HG03442 (cell line): ENCODE data around the gene LAMB4.

Experiments used
- ATAC-seq: cut with Tn5 transposase; IDR thresholded peaks from one replicate; pipeline ENCODE4 v1.9.1; 2021; ENCODE audit warnings: mild to moderate bottlenecking, moderate library complexity; ENCODE audit not compliant: unreplicated experiment

Gene LAMB4

DNA sequence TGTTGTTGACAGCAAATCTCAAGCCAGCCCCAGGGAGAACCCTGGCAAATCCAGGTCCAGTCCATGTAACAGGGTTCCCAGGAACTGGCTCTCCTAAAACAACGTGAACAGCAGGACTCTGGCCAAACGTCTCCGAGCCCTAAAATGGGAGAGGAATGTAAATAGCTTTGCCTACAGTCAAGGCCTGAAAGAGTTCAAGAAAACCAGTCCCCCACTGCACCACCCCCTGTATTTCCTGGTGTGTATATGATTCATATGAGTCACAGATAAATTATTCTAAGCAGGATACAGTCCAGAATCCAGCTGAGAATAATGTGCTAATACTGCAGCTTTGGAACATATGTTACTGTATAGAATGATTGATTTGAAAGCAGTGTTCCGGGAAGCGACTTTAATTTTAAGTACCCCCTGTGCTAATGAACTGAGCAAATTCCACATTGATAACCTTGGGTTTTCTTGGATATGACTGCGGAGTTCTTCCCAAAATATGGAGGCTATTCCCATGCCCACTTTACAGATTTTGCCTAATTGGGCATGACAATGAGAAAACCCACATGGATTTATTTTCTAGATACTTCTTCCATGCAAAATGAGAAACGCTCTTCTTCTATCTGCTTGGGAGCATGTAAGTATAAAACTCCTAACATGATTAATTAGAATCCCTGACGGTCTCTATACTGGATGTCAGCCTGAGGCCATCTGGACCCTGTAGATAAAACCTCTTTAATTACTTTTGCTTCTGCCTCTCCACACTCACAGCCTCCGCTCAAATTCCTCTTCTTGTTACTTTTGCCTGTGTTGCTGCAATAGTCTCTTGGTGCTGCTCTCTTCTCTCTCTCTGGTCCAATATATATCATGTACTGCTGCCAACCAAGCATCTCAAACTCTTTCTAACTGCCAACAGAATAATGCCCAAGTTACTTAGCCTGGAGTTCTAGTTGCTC, 50.2 kb downstream of the LAMB4 start:
- ATAC-seq: no peak

DNA sequence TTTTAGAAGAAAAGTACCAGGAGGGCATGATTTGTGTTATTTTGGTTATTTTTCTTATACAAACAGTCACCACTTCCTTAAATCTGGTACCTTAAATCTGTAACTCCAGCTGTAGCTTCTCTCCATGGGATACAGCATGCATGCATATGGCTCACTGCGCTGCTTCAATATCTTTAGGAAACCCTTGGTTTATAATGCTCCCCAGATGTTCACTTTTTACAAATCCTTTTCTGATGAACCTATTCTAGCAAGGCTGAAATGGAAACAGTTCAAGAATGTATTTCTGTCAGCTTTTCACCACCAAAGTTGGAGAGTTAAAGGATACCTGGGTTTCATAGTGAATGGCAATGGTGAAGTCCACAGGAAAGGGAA, 50.9 kb downstream of the LAMB4 start:
- no peak for ATAC-seq

DNA sequence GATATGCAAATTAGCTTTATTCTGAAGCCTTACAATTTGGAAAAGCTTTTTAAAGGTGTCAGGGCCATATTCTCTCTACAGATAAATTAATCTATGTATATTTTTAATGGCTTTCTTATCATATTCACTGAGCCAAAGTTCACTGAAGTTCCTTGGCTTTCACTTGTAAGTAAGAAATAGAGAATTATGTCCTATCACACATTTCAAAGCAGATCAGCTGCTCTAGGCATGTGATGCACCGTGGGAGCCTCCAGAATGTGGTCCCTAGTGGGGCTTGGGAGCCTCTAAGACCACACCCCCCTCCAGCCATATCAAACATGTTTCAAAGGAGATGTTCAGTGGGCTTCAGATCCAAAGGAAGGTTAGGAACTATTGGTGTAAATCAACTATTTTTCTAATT, 51.5 kb downstream of the LAMB4 start:
- ATAC-seq: no peak

DNA sequence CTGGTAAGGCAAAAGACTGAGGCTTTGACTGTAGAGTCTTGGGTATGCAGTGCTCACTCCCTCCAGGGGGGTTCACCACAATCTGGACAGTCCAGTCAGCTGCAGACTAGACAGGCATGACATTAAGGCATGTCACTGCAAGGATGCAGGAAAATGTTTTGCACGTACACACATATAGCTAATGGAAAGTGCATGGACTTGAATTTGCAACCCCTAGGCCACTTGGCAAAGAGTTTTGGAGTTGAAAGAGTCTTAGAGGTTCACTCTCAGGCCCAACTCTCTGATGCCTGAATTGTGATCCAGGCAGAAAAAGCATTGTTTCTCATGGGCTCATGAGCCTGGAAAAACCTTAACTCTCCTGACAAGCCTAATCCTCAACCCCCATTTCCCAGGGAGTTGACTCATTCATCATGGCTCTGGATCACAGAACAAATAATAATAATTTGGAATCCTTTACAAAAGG, 51.9 kb downstream of the LAMB4 start:
- no peak for ATAC-seq

DNA sequence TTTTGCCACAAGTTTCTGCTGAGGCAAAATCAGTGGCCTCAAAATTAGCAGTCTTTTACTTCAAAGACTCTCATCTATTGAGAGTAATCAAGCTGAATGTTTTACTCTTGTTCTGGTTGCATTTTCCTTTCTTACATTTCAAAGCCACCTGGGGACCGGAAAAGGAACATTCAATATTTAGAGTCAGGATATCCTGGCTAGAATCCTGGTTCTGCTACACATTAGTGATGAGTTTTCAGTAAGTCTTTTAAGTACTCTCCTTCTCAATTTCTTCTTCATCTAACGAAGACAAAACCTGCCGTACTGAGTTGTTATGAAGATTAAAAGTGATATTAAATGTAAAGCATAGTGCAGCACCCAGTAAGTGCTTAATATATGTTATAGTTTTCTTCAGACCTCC, 52.5 kb downstream of the LAMB4 start:
- no peak for ATAC-seq

DNA sequence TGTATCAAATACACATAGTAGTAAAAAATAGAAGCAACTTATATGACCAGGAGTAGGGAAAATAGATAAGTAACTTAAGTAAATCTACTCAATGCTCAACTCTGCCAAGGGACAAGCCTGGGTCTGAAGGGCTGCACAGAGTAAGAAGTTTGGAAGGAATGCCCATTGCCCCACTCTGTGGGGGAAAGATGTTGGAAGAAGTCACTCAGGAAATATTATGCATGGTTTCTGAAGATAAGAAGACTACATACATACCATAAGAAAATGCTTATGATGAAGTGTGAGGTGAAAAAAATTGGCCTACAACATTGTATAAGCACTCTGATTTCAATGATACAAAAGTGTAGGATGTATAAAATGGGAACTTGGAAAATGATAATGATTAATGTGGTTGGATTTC, 54.0 kb downstream of the LAMB4 start:
- ATAC-seq: no peak

DNA sequence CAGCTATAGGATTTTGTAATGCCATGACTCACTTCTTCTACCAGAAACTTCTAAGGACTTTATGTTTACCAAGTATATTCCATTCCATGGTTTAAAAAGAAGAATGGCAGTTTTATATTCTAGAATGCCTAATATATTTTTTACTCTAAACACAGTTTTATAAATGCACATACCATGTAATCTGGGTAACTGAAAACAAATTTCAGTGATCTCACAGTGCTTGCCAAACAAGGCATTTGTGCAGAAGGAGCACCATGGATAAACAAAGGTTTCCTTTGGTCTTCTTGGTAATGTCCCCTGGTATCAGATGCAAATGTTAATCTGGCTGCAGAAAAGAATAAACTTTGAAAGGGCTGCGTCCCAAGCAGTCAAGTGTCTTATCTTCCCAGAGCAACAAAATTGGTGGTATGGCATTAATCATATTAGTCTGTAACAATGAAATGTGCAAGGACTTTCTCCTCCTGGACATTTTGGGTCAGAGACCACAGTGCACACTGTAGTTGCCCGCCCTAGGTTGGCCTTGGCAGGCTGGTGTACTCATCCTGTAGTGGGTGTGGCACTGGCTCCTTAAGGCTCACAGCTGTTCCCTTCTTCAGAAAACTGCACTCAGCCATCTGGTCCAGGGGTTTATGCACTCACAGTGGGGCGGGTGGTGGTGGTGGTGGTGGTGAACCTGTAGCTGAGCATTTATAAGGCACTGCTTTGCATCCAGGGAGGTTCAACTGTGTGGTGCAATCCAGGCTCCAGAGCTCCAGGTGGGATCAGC, 56.7 kb downstream of the LAMB4 start:
- ATAC-seq: no peak

DNA sequence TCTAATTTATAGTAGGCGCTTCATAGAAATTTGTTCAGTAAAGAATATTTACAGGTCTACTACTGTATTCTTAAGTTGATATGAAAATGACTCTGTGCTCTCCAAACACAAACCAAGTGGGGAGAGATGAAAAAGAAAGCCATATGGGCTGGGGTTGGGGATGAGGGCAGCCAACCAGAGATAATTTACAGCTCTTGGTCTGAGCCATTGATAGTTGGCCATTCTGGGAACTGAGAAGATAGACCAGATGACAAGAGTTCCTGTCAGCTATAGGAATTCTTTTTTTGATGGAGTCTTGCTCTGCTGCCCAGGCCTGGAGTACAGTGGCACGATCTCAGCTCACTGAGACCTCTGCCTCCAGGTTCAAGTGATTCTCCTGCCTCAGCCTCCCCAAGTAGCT, 57.4 kb downstream of the LAMB4 start:
- no peak for ATAC-seq

DNA sequence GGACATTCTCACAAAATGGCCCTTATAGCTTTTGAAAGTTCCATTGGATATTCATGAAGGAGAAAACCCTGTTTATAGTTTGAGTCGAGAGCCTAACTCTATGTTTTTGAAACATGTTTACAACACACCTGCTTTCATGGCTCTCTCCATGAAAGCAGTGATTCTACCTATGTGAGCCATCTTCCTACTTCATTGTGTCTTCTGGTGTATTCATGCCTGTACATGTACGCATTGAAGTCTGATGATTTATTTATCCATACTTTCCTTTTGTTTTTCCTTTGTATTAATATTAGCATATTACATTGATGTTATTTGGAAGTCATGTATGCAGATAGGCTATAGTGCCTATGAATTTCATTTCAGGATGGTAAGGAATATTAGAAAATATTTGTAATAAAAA, 58.0 kb downstream of the LAMB4 start:
- no peak for ATAC-seq

DNA sequence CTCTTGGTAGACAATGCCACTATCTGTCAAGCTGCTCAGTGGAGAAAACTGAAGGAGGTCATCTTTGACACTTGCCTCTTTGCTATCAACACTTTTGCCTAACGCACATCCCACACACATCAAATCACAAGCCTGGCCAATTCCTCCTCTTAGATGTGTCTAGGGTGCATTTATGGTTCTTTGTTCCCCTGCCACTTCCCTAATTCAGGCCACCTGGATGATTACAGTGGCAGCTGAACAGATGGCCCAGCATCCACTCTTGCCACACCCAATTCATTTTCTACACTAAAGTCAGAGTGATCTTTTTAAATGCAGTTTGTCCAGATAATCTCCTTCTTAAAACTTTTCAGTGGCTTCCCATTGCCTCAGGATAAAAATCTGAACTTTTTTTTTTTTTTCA, 58.6 kb downstream of the LAMB4 start:
- ATAC-seq: no peak

DNA sequence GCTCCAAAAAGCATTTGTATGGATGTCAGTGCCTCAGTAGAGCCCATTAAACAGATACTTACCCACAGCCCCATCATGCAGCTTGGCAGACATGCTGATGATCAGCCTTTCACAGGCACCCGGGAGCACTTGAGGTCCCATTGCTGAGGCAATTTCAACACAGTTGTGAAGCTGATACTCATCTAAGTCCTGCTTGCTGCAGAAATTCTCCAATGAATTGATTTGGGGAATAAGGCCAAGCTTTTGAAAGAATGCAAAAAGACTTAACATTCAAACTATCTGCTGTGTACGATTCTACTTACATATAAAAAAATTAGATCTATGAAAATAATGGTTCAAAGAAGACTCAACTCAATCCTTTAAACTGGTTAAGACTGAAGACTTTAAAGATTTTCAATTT, 60.5 kb downstream of the LAMB4 start:
- no peak for ATAC-seq

DNA sequence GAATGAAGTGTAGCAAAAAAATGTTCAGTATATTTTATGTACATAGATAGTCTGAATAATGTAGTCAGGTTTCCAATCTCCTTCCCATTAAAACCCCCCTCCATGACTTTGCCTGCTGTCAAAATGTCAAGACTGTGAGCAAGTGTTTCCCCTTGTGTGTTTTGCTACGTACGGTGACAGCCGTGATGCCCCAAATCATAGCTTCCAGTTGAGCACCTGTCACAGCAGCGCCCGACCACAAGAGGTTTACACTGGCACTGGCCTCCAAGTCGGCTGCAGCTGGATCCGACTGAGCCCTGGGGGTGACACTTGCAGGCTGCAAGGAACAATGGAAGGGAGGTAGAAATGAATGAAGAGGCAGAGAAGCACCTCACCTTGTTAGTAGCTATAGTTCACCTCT, 62.3 kb downstream of the LAMB4 start:
- no peak for ATAC-seq

DNA sequence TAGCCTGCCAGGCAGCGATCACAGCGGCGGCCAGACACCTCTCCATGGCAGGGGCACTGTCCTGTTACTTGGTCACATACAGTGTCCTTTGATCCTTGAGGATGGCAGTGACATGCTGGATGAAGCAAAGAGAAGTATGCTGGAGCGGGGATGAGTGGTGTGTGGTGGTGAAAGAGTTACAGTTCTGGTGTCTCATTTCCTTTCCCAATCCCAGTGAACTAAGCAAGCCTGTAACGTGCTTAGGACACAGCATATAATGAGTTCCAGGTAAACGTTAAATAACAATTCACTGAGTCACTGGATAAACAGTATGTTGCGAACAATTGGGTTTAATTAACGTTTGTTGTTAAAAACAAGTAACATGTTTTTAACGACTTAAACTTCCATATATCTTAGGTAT, 63.7 kb downstream of the LAMB4 start:
- ATAC-seq: no peak

DNA sequence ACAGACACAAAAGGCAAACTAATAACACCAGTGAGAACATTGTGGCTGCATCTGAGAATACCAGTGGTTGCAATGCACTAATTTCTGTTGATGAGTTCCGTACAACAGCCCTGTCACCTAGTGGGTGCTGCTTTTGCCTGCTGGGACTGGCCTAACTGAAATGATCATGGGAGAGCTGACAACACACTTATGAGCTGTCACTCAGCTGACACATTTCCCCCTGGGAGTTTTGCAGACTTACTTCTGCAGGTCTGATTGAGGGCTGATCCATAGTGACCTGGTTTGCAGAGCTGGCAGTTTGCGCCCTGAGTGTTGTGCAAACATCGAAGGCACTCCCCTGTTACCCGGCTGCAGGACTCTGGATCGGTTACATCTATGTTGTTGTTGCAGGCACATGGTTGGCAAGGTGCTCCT, 66.6 kb downstream of the LAMB4 start:
- ATAC-seq: peak; percentile 77

DNA sequence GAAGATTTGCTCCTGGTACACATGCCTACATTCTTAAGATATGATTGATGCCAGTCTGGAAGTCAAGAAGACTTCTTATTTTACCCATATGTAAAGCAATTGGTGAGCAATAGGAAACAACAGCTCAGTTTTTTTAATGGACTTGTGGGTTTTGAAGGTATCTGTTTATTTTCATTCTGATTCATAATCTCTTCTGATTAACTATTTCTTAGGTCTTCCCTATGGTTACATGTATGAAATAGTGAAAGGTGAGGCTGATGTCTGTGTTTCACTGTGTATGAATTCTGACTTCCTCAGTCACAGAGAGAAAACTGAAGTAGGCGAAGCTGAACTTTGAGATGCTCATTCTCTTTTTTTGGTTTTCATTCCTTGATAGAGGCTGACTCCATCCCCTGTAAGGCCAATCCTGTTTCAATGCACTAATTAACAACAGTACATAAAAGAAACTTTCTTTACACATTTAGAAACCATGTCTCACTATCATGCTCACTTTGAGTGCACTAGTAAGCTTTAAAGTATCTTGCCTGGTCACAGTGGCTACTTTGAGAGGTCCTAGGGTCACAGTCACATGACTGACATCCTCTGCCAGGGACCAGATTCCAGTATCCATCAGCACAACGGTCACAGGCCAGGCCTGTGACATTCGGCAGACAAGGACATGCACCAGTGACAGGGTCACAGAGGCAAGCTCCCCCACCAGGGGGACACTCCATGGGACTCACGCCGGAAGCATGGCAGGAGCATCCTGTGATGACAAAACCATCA, 67.7 kb downstream of the LAMB4 start:
- no peak for ATAC-seq

DNA sequence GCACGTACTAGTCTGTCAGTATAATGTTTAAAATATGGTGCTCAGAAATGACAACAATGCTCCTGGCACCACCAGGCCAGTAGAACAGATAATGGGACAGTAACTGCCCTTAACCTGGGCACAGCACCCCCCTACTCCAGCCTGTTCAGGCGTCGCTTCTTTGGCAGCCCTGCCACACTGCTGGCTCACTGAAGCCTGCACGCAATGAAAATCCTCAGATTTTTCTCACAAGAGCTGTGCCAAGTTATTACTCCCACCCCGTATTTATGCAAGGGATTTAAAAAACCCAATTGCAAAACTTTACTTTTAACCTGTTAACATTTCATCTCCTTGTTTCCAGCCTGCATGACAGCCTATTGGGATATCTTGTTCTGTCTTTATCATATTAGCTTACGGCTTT, 70.6 kb downstream of the LAMB4 start:
- no peak for ATAC-seq

DNA sequence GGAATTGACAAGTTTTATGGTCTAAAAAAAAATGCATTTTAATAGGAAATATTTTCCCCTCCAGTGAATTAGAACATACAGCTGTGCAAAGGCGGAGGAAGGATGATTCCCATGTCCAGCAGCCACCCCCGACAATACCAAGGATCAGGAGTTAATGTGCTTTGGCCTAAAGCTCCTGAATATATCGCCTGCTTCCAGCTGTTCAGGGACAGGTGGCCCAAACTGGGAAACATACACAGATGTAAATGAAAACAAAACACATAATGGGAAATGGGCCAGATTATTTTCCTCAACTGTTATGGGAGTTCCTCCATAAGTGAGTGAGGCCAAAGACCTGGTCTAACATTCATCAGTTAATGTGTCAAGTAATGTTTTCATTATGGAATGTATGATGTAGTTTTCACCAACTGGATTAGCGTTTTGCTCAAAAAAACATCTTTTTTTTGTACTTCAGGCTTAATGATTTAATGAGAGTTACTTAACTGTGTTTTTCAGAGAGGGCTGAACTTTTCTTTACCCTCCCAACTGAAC, 72.1 kb downstream of the LAMB4 start:
- ATAC-seq: no peak

DNA sequence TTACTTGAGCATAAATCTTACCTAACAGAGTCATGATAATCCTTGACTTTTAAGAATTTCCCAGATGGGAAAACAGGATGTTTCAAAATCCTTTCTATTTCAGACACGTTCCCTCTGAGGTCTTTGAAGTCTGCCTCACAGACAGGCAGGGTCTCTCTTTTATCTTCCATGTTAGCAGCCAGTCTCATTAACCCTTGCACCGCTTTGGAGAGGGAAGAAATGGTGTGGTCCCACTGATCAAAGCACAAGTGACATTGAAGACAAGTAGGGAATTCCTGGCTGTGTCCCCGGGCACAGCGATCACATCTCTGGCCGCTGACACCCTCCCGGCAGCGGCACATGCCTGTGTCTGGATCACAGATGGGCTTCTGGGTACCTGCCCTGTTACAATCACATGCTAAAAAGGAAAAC, 74.5 kb downstream of the LAMB4 start:
- no peak for ATAC-seq

DNA sequence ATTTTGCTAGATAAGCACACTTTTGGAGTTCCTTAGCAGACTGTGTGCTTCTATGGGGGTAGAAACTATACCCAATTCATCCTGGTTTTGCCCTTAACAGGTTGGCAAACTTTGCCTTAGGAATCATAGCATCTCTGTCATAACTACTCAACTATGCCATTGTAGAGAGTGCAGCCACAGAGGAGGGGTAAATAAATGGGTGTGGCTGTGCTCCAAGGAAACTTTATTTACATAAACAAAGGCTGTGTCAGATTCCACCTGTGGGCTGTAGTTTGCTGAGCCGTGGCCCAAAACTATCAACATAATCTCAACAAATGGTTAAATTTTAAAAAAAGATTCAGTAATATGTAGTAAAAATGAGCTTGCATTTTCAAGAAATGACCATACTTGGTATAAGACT, 75.6 kb downstream of the LAMB4 start:
- ATAC-seq: no peak

DNA sequence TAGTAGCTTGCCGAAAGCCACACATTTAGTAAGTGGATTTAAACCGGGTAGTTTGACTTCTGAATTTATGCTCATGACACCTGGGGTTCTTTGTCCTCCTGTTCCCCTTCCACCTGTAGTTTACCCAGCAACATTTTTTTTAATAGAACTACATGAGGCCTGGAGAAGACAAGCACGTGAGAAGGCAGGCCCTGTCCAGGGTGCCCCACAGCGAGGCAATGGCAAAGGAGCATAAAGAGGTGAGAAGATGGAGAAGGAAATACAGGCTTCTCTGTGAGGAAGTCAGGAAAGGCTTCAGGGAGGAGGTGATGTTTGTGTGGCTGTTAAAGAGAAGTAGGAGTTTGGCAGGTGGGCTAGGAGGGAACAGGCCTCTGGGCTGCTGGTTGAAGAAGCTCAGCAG, 76.9 kb downstream of the LAMB4 start:
- no peak for ATAC-seq

DNA sequence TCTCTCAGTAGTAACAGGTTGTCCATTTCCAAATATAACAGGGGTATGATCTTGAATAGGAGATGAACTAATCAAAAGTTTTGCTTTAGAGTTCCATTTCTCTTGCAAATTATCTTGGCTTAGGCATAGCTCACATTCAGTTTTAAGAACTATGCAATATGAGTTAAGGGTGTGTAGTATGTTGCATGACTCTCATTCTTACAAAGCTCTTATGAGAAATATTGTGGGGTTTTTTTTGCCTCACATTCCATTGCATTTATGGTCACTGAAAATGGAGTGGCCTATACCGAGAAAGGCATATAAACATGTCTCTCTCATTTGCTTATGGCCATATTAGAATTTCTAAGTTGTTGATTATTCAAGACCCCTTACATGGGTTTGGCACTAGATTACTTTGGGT, 78.7 kb downstream of the LAMB4 start:
- no peak for ATAC-seq
